HCT116 (cell line): ENCODE data around the gene SH3GL3. TPM values are rescaled to one million over a fixed set of nuclear protein-coding genes. Genes with fewer than 3 reads are reported as not detected.

Experiments used
- ATAC-seq: fragments of 200-7000 bp; cut with Tn5 transposase; 2 replicates; pipeline ENCODE4 v1.9.1; 2020; ENCODE audit warnings: mild to moderate bottlenecking, moderate library complexity
- BruUV-seq: library from RNA; stranded (reverse); fragments of 400-500 nt; replicated peaks from 2 replicates; lab custom pipeline; 2021; lab: Mats Ljungman, UMichigan
- CTCF ChIA-PET: fragments of 300-600 bp; sonication (Branson Sonifier 250); formaldehyde crosslinking; loops from one replicate; lab custom pipeline; 2021; ENCODE audit warnings: antibody characterized with exemption; lab: Charles Lee
- POLR2A ChIA-PET: fragments of 300-600, 350-600 bp; sonication (Branson Sonifier 250); formaldehyde crosslinking; loops from one replicate; lab custom pipeline; 2021; ENCODE audit warnings: antibody characterized with exemption; lab: Charles Lee
- RAD21 ChIA-PET, 2 experiments: fragments of 300-600 bp; sonication (Branson Sonifier 250); formaldehyde crosslinking; loops; one replicate each; lab custom pipeline; 2023; ENCODE audit warnings: low total read pairs in 2 of 2; ENCODE audit not compliant: uncharacterized antibody in 2 of 2, unreplicated experiment in 2 of 2, low non-redundant PET in 1 of 2; lab: Charles Lee
- DNase-seq: peaks from one replicate; pipeline ENCODE4 v3.0.0-alpha.2; 2010; ENCODE audit warnings: low read depth, low spot score
- H2AFZ ChIP-seq: fragments of 200-600 bp; shearing (Covaris generic), sonication (generic); 2 replicates; pipeline ENCODE4 v1.6.1; 2017; ENCODE audit warnings: low read depth, mixed run types, mixed read lengths, antibody characterized with exemption, low read length; ENCODE audit not compliant: poor library complexity, severe bottlenecking
- H3K27ac ChIP-seq: 2 replicates; pipeline ENCODE4 v1.5.1; 2012; ENCODE audit warnings: low read depth, low read length
- H3K27me3 ChIP-seq: fragments of 200-600 bp; sonication (generic); 2 replicates; pipeline ENCODE4 v1.6.1; 2016; ENCODE audit warnings: mixed run types, low read length, mixed read lengths; ENCODE audit not compliant: insufficient read depth
- H3K36me3 ChIP-seq, 2 experiments: fragments of 200-500 bp in 1 of 2; fragments of 200-600 bp in 1 of 2; sonication (Bioruptor generic) in 1 of 2; sonication (generic) in 1 of 2; 2 replicates each; pipeline versions ENCODE4 v1.5.1 to v1.6.1; 2014 to 2016; ENCODE audit warnings: low read length in 2 of 2, inconsistent platforms in 1 of 2, mixed read lengths in 1 of 2, mixed run types in 1 of 2; ENCODE audit not compliant: insufficient read depth in 2 of 2, control insufficient read depth in 1 of 2
- H3K4me1 ChIP-seq, 2 experiments: fragments of 200-600 bp in 1 of 2; sonication (generic) in 1 of 2; 2 replicates each; pipeline versions ENCODE4 v1.5.1 to v1.6.1; 2012 to 2017; ENCODE audit warnings: low read length in 2 of 2, inconsistent platforms in 1 of 2, mild to moderate bottlenecking in 1 of 2, mixed read lengths in 1 of 2, mixed run types in 1 of 2, moderate library complexity in 1 of 2; ENCODE audit not compliant: insufficient read depth in 2 of 2, control insufficient read depth in 1 of 2
- H3K4me2 ChIP-seq: fragments of 200-600 bp; sonication (generic); 2 replicates; pipeline ENCODE4 v1.6.1; 2017; ENCODE audit warnings: mixed run types, low read length, mixed read lengths
- H3K4me3 ChIP-seq, 2 experiments: fragments of 200-600 bp in 1 of 2; sonication (generic) in 1 of 2; replicated peaks in 1 of 2; 2 replicates each; pipeline ENCODE4 v1.5.1; 2011 to 2016; ENCODE audit warnings: low read length in 2 of 2, control low read depth in 1 of 2, low read depth in 1 of 2, mild to moderate bottlenecking in 1 of 2, mixed read lengths in 1 of 2, mixed run types in 1 of 2
- H3K79me2 ChIP-seq: fragments of 200-600 bp; sonication (generic); 2 replicates; pipeline ENCODE4 v1.6.1; 2017; ENCODE audit warnings: mild to moderate bottlenecking, mixed run types, low read length, moderate library complexity, mixed read lengths; ENCODE audit not compliant: insufficient read depth
- H3K9ac ChIP-seq: fragments of 200-600 bp; sonication (generic); 2 replicates; pipeline ENCODE4 v1.6.1; 2016; ENCODE audit warnings: low read length, mixed read lengths
- H3K9me2 ChIP-seq: fragments of 200-600 bp; sonication (generic), shearing (Covaris generic); 2 replicates; pipeline ENCODE4 v1.6.1; 2017; ENCODE audit warnings: mixed run types, mild to moderate bottlenecking, moderate library complexity; ENCODE audit not compliant: insufficient read depth
- H3K9me3 ChIP-seq, 2 experiments: fragments of 200-500 bp in 1 of 2; fragments of 200-600 bp in 1 of 2; sonication (Bioruptor generic) in 1 of 2; sonication (generic) in 1 of 2; 2 replicates each; pipeline ENCODE4 v1.6.1; 2014 to 2017; ENCODE audit warnings: low read length in 2 of 2, mixed read lengths in 2 of 2, inconsistent platforms in 1 of 2, low read depth in 1 of 2, mild to moderate bottlenecking in 1 of 2, mixed run types in 1 of 2, moderate library complexity in 1 of 2; ENCODE audit not compliant: control insufficient read depth in 1 of 2, insufficient read depth in 1 of 2
- H4K20me1 ChIP-seq: fragments of 200-600 bp; sonication (generic), shearing (Covaris generic); 2 replicates; pipeline ENCODE4 v1.6.1; 2017; ENCODE audit warnings: mixed run types, mild to moderate bottlenecking, moderate library complexity; ENCODE audit not compliant: insufficient read depth
- CBX3 ChIP-seq: IDR thresholded peaks from 2 replicates; pipeline ENCODE4 v1.6.1; 2012; ENCODE audit warnings: low read depth
- EGR1 ChIP-seq: IDR thresholded peaks from 2 replicates; pipeline ENCODE4 v1.6.1; 2012; ENCODE audit warnings: low read depth
- ELF1 ChIP-seq: IDR thresholded peaks from 2 replicates; pipeline ENCODE4 v1.6.1; 2012; ENCODE audit warnings: low read depth, borderline replicate concordance
- EZH2phosphoT487 ChIP-seq: fragments of 200-600 bp; IDR thresholded peaks from 2 replicates; pipeline ENCODE4 v1.6.1; 2018; ENCODE audit warnings: antibody characterized with exemption, borderline replicate concordance
- FOSL1 ChIP-seq: IDR thresholded peaks from 2 replicates; pipeline ENCODE4 v1.6.1; 2012; ENCODE audit warnings: low read depth
- JUND ChIP-seq: IDR thresholded peaks from 2 replicates; pipeline ENCODE4 v1.6.1; 2012
- POLR2AphosphoS5 ChIP-seq: IDR thresholded peaks from 2 replicates; pipeline ENCODE4 v1.6.1; 2011; ENCODE audit warnings: mild to moderate bottlenecking, low read depth, low read length, moderate library complexity
- SP1 ChIP-seq: IDR thresholded peaks from 2 replicates; pipeline ENCODE4 v1.6.1; 2012; ENCODE audit warnings: low read depth
- SRF ChIP-seq: IDR thresholded peaks from 2 replicates; pipeline ENCODE4 v1.6.1; 2012; ENCODE audit warnings: low read depth
- YY1 ChIP-seq: IDR thresholded peaks from 2 replicates; pipeline ENCODE4 v1.6.1; 2011; ENCODE audit warnings: low read length, low read depth, moderate library complexity, mild to moderate bottlenecking; ENCODE audit not compliant: insufficient replicate concordance; ENCODE audit errors: extremely low read depth
- ZNF274 ChIP-seq: fragments of 200-500 bp; sonication (Bioruptor generic); IDR thresholded peaks from 2 replicates; pipeline ENCODE4 v1.6.1; 2014; ENCODE audit warnings: mild to moderate bottlenecking, low read depth, low read length, inconsistent platforms
- intact Hi-C: fragments of 100-400 bp; cut with micrococcal nuclease; formaldehyde crosslinking; loops from 2 replicates; pipeline ENCODE4 v1.10.0; 2022
- total RNA-seq: library from RNA; stranded (reverse); gene quantifications from one replicate; pipeline ENCODE4 v1.2.1, GENCODE V29; 2021; ENCODE audit not compliant: unreplicated experiment
- TF ChIP-seq, protein P1 (sequence below): IDR thresholded peaks from 2 replicates; pipeline ENCODE4 v1.6.1; 2012
- TF ChIP-seq, protein P2 (sequence below): IDR thresholded peaks from 2 replicates; pipeline ENCODE4 v1.6.1; 2011; ENCODE audit warnings: mild to moderate bottlenecking, low read length, moderate library complexity; ENCODE audit not compliant: insufficient replicate concordance; ENCODE audit errors: extremely low read depth

Gene SH3GL3
- total RNA-seq, 1 experiment from 2014 or later = 1.3 TPM

DNA sequence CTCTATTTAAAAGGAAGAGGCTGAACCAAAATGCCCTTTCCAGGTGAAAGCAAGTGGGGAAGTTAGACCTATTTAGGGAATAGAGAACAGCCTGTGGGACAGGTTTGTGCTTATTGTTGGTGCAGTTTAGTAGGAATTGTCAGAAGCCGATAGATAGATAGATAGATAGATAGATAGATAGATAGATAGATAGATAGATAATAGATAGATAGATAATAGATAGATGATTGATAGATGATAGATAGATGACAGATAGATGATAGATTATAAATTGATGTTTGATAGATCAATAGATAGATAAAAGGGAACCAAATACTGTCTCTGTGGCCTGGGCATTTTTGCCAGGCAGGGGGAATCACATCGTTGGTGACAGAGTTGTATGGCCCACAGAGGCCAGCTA lies 42.5 kb downstream of the SH3GL3 start:
- intact Hi-C loops = no loop called here
- TF ChIP-seq YY1 (no peak), ZNF274 (no peak), SRF (no peak), FOSL1 (no peak), POLR2AphosphoS5 (no peak), ELF1 (no peak), CBX3 (no peak)
- TF ChIP-seq, protein P1, sequence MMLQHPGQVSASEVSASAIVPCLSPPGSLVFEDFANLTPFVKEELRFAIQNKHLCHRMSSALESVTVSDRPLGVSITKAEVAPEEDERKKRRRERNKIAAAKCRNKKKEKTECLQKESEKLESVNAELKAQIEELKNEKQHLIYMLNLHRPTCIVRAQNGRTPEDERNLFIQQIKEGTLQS = no peak
- DNase-seq (no peak), ATAC-seq (no peak)
- Histone ChIP-seq H3K9ac (no peak overlapping the region), H3K4me3 (no peak overlapping the region), H4K20me1 (no peaks in the 10 kb centered on the region), H3K36me3 (no peaks in the 10 kb centered on the region), H3K4me1 (no peaks in the 10 kb centered on the region), H3K9me2 (no peaks in the 10 kb centered on the region), H3K79me2 (no peaks in the 10 kb centered on the region), H3K27me3 (peaks cover 4% of the 10 kb centered on the region; the same call in 1 of the 2 replicates), H3K9me3 (no peaks in the 10 kb centered on the region), H3K4me2 (no peak overlapping the region), H3K27ac (no peak overlapping the region), H2AFZ (no peak overlapping the region)
- CTCF ChIA-PET = no interaction called here
- BruUV-seq = no TSS peak
- POLR2A ChIA-PET = no interaction called here
- RAD21 ChIA-PET = no interaction called here

GRCh38 chr15:83491486-83491885 lies 44.3 kb downstream of the SH3GL3 start:
- Histone ChIP-seq H3K79me2 (no peaks in the 10 kb centered on the region), H3K4me1 (no peaks in the 10 kb centered on the region), H3K9ac (no peak overlapping the region), H4K20me1 (no peaks in the 10 kb centered on the region), H3K4me3 (no peak overlapping the region), H3K9me2 (no peaks in the 10 kb centered on the region), H3K9me3 (no peaks in the 10 kb centered on the region), H3K27me3 (peaks cover 4% of the 10 kb centered on the region; the same call in 1 of the 2 replicates), H2AFZ (no peak overlapping the region), H3K4me2 (no peak overlapping the region), H3K36me3 (no peaks in the 10 kb centered on the region), H3K27ac (no peak overlapping the region)
- RAD21 ChIA-PET = no interaction called here
- CTCF ChIA-PET = no interaction called here
- TF ChIP-seq FOSL1 (no peak), SP1 (no peak), EZH2phosphoT487 (no peak), ZNF274 (no peak), EGR1 (no peak), JUND (no peak), YY1 (no peak)
- TF ChIP-seq, protein P2, sequence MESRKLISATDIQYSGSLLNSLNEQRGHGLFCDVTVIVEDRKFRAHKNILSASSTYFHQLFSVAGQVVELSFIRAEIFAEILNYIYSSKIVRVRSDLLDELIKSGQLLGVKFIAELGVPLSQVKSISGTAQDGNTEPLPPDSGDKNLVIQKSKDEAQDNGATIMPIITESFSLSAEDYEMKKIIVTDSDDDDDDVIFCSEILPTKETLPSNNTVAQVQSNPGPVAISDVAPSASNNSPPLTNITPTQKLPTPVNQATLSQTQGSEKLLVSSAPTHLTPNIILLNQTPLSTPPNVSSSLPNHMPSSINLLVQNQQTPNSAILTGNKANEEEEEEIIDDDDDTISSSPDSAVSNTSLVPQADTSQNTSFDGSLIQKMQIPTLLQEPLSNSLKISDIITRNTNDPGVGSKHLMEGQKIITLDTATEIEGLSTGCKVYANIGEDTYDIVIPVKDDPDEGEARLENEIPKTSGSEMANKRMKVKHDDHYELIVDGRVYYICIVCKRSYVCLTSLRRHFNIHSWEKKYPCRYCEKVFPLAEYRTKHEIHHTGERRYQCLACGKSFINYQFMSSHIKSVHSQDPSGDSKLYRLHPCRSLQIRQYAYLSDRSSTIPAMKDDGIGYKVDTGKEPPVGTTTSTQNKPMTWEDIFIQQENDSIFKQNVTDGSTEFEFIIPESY = no peak
- intact Hi-C loops = no loop called here
- POLR2A ChIA-PET = no interaction called here
- no peak for DNase-seq
- no TSS peak for BruUV-seq
- no peak for ATAC-seq
